Measurements from ENCODE around the gene PCYT1B. TPM values are rescaled to one million over a fixed set of nuclear protein-coding genes. Genes with fewer than 3 reads are reported as not detected.

PCYT1B gene
- total RNA-seq, 1 donor from 2014 or later: 0.78 TPM

GRCh38 chrX:24526616-24527015 lies 120.5 kb downstream of the PCYT1B start:
- DNase-seq (ENCODE audit: low spot score): no peak

DNA sequence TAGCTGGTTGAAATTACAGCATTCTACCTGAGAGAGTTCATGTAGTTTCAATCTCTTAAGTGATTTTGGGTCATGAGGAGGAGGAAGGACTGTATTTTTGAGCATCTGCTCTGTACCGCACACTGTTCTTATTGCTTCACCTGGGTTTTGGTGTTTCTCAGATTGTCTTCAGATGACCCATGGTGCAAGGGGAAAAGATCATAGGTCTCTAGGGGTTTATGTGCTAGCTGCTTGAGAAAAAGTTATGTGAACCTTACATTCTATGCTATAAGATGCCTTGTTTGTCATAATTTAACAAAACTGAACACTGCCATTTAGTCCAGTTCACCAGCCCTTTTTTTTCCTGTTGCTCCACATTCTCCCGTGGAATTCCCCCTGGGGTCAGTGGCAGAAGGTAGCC lies 121.7 kb downstream of the PCYT1B start:
- DNase-seq (ENCODE audit: low spot score): no peak

DNA sequence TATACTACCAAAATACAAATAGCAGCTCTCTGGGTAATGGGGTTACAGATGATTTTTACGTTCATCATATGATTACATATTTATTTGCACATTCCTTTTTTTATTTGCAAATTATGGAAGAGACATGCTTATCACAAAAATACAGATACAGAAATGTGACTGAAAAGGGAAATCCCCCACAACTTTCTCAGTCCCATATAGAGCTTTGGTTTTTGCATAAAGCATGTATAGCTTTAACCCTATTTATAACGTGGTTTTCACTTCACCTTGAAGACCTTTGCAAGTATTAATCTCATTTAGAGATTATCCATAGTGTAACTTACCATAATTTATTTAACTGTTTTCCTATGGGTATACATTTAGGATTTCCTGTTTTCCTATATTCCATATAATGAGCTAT lies 126.7 kb downstream of the PCYT1B start:
- DNase-seq (ENCODE audit: low spot score): no peak

DNA sequence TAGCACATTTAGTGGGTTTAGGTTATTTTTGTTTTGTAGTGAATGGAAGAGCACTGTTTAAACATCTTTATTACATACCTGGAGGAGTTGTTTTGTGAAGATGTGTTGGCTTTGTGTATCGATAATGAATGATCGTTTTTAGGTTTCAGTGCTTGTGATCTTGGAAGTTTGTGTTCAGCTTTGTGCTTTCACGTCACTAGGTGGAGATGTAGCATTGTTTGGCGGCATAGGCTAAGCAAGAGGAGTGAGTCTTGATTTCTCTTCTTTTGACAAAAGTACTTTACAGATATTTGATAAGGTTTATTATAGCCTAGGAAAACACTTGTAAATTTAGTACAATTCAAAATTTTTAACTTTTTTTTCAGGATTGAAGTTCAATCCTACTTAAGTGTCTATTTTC lies 131.7 kb downstream of the PCYT1B start:
- DNase-seq (ENCODE audit: low spot score): no peak

GRCh38 chrX:24513416-24513815 lies 133.7 kb downstream of the PCYT1B start:
- DNase-seq (ENCODE audit: low spot score): no peak

DNA sequence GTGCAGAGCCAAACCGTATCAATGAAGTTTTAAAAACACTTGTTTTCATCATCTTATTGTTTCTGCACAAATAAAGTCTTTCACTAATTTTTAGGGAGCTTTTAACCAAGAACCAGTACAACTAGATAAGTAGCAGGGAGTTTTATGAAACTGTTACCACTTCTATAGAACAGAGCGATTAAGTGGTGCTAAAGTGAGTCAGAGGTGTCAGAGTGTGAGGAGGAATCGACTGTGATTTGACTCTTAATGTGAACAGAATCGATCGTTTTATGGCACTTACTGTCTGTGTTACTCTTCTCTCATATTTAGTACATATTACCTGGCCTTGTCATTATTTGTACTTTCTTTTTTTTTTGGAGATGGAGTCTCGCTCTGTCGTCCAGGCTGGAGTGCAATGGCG lies 138.8 kb downstream of the PCYT1B start:
- no peak for DNase-seq (ENCODE audit: low spot score)

Other genes starting within 250 kb of the PCYT1B start
- 22.7 TPM for gene PDK3, start 182.1 kb downstream of the PCYT1B start, total RNA-seq
- gene POLA1, start 46.6 kb upstream of the PCYT1B start, total RNA-seq: 14.6 TPM